HAP-1 (cell line): ENCODE data around the gene SEC24A.
"Not testable (repeated sequence)": the region's sequence is repeated elsewhere in the genome, so short reads cannot be mapped to it uniquely, and the experiment has no call there.

Experiments
- DNase-seq, 2 experiments: peaks; one replicate each; pipeline ENCODE4 v3.0.0-alpha.2; 2016 to 2020; ENCODE audit warnings: low spot score in 2 of 2
- H3K27me3 ChIP-seq: fragments of 250-450 bp; sonication (Bioruptor Pico); 2 replicates; pipeline ENCODE4 v1.5.1; 2020; ENCODE audit warnings: low read depth, mild to moderate bottlenecking, moderate library complexity
- H3K36me3 ChIP-seq: fragments of 250-450 bp; sonication (Bioruptor Pico); replicated peaks from 2 replicates; pipeline ENCODE4 v1.5.1; 2020; ENCODE audit warnings: mild to moderate bottlenecking
- H3K4me1 ChIP-seq: fragments of 250-450 bp; sonication (Bioruptor Pico); 2 replicates; pipeline ENCODE4 v1.5.1; 2020; ENCODE audit warnings: mild to moderate bottlenecking
- H3K4me3 ChIP-seq: fragments of 250-450 bp; sonication (Bioruptor Pico); 2 replicates; pipeline ENCODE4 v1.5.1; 2020; ENCODE audit warnings: mild to moderate bottlenecking, moderate library complexity
- H3K9me3 ChIP-seq: fragments of 250-450 bp; sonication (Bioruptor Pico); 2 replicates; pipeline ENCODE4 v1.5.1; 2020; ENCODE audit warnings: mild to moderate bottlenecking, moderate library complexity
- in situ Hi-C: fragments of 300-500 bp; cut with MboI; formaldehyde crosslinking; loops from 3 replicates; pipeline ENCODE4 v1.14.3; 2020; ENCODE audit warnings: low sequenced_read_pairs, inconsistent platforms, mixed read lengths

Gene SEC24A

DNA sequence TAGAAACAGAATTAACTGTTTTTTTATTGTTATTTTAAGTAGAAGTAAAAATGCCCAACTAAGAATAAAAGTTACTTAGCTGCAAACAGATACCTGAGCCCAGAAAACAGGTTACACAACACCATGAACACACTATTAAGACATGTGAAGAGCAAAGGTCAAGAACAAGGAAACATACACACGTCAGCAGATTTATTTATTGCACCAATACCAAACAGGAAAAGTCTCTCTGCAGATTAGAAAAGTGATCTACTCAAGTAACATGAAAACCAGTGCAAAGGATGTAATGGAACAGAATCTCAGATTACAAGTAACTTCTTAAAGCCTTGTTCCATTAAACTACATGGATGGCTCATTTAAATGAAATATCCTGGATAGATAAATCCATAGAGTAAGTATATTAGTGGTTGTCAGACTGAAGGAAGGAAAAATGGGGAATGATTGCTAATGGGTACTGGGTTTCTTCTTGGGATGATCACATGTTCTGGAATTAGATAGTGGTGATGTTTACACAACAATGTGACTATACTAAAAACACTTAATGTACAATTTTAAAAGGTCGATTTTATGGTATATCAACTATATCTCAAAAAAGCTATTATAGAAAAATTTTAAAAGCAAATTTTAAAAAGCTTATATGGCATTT is 22.1 kb upstream of the SEC24A start:
- Histone ChIP-seq H3K9me3 (no peaks in the 10 kb centered on the region), H3K36me3 (peaks cover 16% of the 10 kb centered on the region), H3K4me1 (peaks cover 3% of the 10 kb centered on the region; the same call in 1 of the 2 replicates), H3K4me3 (no peak overlapping the region), H3K27me3 (no peaks in the 10 kb centered on the region)
- in situ Hi-C loops = no loop called here
- no peak for DNase-seq

- Histone ChIP-seq H3K9me3 (no peaks in the 10 kb centered on the region), H3K4me3 (no peak overlapping the region), H3K27me3 (no peaks in the 10 kb centered on the region), H3K4me1 (no peaks in the 10 kb centered on the region; the same call in 1 of the 2 replicates), H3K36me3 (no peaks in the 10 kb centered on the region)
- no peak for DNase-seq
- in situ Hi-C loops = no loop called here
Measured at GRCh38 chr5:134634227-134634626, 14.4 kb upstream of the SEC24A start.

GRCh38 chr5:134635366-134635765 is 13.2 kb upstream of the SEC24A start:
- in situ Hi-C loops, H3K27me3 ChIP-seq, H3K4me3 ChIP-seq, H3K36me3 ChIP-seq, H3K4me1 ChIP-seq, DNase-seq, H3K9me3 ChIP-seq: not testable (repeated sequence)

DNA sequence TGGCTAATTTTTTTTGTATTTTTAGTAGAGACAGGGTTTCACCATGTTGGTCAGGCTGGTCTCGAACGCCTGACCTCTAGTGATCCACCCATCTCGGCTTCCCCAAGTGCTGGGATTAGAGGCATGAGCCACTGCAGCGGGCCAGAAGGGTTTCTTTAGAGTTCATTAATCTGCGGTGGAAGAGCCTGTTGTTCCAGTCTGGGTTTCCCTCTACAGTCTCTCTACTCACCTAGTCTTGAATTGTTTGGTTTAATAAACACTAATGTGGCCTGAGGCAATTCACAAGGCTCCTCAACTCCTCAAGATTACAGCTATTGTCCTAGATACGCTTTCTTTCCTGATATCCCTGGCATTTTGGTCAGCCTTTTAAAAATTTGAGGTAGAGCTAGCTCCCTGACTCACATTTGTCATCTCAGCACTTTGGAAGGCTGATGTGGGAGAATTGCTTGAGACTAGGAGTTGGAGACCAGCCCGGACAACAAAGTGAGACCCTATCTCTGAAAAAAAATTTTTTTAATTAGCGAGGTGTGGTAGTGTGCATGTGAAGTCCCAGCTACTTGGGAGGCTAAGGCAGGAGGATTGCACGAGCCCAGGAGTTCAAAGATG is 11.4 kb upstream of the SEC24A start:
- in situ Hi-C loops = no loop called here
- no peak overlapping the region for H3K4me3 ChIP-seq
- no peaks in the 10 kb centered on the region; the same call in 1 of the 2 replicates for H3K4me1 ChIP-seq
- no peaks in the 10 kb centered on the region for H3K36me3 ChIP-seq
- DNase-seq = peak; percentile 8 to 19
- no peaks in the 10 kb centered on the region for H3K9me3 ChIP-seq
- no peaks in the 10 kb centered on the region for H3K27me3 ChIP-seq

DNA sequence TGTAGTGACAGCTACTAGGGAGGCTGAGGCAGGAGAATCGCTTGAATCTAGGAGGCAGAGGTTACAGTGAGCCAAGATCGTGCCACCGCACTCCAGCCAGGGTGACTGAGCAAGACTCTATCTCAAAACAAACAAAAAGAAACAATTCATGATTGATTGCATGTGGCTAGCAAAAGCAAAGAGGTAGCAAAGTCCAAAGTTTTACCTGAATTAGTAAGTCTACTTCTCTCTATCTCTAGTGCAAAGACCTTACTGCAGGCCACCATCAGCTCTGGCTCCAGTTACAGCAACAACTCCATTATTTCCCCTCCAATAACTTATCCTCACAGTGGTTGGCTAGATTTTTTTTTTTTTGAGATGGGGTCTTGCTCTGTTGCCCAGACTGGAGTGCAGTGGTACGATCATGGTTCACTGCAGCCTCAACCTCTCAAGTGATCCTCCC is 9.8 kb upstream of the SEC24A start:
- no peaks in the 10 kb centered on the region; the same call in 1 of the 2 replicates for H3K4me1 ChIP-seq
- H3K4me3 ChIP-seq = no peak overlapping the region
- no peak for DNase-seq
- H3K36me3 ChIP-seq = no peaks in the 10 kb centered on the region
- no peaks in the 10 kb centered on the region for H3K27me3 ChIP-seq
- in situ Hi-C loops = no loop called here
- H3K9me3 ChIP-seq = no peaks in the 10 kb centered on the region

DNA sequence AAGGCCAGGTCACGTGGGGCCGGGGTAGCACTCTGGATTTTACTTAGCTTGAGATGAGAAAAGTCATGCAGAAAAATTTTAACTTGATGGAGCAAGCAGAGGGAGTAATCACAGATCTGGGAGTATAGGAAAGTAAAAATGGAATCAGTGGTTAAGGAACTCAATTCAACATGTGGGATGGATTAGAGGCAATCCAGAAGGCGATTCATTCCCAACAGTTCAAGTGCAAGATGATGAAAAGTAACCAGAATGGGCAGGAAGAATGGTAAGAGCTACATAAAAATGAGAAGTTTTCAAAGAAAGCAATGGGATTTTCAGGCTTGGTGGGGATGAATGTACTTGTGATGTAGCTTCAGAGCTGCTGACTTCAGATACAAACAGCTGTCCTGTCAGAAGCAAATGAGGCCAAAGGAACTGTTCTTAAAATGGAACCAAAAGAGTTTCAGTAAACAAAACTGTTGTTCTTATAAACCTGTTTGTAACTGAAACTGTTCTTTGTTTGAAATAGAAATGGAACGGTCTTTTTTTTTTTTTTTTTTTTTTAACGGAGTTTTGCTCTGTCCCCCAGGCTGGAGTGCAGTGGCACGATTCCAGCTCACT is 5.6 kb upstream of the SEC24A start:
- DNase-seq = no peak
- in situ Hi-C loops = no loop called here
- H3K9me3 ChIP-seq = no peaks in the 10 kb centered on the region
- no peaks in the 10 kb centered on the region for H3K27me3 ChIP-seq
- H3K36me3 ChIP-seq = no peaks in the 10 kb centered on the region
- H3K4me3 ChIP-seq = no peak overlapping the region
- H3K4me1 ChIP-seq = peaks cover 5% of the 10 kb centered on the region

- Histone ChIP-seq H3K36me3 (peaks cover 3% of the 10 kb centered on the region), H3K4me1 (peaks cover 8% of the 10 kb centered on the region), H3K4me3 (peak overlapping the region; percentile 95), H3K9me3 (no peaks in the 10 kb centered on the region), H3K27me3 (no peaks in the 10 kb centered on the region)
- peak in 1 of 2 experiments; percentile 19 for DNase-seq
- in situ Hi-C loops = no loop called here
Measured at GRCh38 chr5:134647750-134648424, 698 bp upstream of the SEC24A start.

DNA sequence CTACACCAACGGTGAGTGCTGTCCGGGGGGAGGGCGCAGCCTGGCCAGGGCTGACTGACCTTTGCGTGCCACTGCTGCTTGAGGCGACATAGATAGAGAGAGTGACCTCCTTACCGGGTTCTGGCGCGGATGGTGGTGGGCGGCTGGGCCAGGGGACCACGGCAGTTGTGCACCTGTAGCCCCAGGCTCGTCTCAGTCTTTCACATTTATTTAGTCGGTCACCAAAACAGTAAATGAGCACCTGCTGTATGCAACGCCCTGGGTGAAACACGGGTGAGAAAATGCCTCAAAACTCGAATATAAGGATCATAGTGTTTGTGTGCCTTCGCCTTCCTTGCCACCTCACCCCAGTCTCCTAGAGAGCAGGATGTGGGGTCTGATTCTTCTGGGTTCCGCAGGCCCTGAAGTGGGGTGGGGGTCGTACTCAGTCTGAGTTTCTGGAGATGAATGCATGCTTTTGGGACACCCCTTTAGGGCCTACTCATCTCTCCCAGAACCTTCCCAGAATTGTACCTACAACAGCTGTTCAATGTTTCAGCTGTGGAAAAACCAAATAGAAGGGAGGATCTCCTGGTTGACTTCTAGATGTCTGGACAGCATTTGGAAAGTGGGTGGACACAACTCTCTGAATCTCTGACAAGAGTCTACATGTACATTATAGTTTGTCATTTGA is 714 bp downstream of the SEC24A start:
- Histone ChIP-seq H3K4me3 (peak overlapping the region; percentile 95), H3K4me1 (peaks cover 8% of the 10 kb centered on the region), H3K9me3 (no peaks in the 10 kb centered on the region), H3K36me3 (peaks cover 3% of the 10 kb centered on the region), H3K27me3 (no peaks in the 10 kb centered on the region)
- DNase-seq = no peak
- in situ Hi-C loops = no loop called here

- H3K27me3 ChIP-seq, H3K4me1 ChIP-seq, in situ Hi-C loops, H3K36me3 ChIP-seq, DNase-seq, H3K9me3 ChIP-seq: not testable (repeated sequence)
- H3K4me3 ChIP-seq = peak overlapping the region; percentile 95; the same call in 1 of the 2 replicates
Measured at GRCh38 chr5:134650660-134651059, 2.1 kb downstream of the SEC24A start.

- Histone ChIP-seq H3K27me3 (no peaks in the 10 kb centered on the region), H3K4me3 (no peak overlapping the region), H3K36me3 (peaks cover 3% of the 10 kb centered on the region), H3K4me1 (peaks cover 8% of the 10 kb centered on the region), H3K9me3 (no peaks in the 10 kb centered on the region)
- DNase-seq = no peak
- in situ Hi-C loops = no loop called here
Measured at GRCh38 chr5:134651531-134651930, 2.9 kb downstream of the SEC24A start.

GRCh38 chr5:134656690-134657089 is 8.1 kb downstream of the SEC24A start:
- no peaks in the 10 kb centered on the region for H3K9me3 ChIP-seq
- no peaks in the 10 kb centered on the region for H3K27me3 ChIP-seq
- H3K36me3 ChIP-seq = peaks cover 6% of the 10 kb centered on the region
- no peak for DNase-seq
- H3K4me3 ChIP-seq = no peak overlapping the region
- in situ Hi-C loops = no loop called here
- no peaks in the 10 kb centered on the region for H3K4me1 ChIP-seq

- Histone ChIP-seq H3K27me3 (no peaks in the 10 kb centered on the region), H3K4me1 (no peaks in the 10 kb centered on the region), H3K36me3 (peaks cover 10% of the 10 kb centered on the region), H3K9me3 (no peaks in the 10 kb centered on the region), H3K4me3 (no peak overlapping the region)
- in situ Hi-C loops = no loop called here
- no peak for DNase-seq
Measured at GRCh38 chr5:134659456-134659855, 10.9 kb downstream of the SEC24A start.

DNA sequence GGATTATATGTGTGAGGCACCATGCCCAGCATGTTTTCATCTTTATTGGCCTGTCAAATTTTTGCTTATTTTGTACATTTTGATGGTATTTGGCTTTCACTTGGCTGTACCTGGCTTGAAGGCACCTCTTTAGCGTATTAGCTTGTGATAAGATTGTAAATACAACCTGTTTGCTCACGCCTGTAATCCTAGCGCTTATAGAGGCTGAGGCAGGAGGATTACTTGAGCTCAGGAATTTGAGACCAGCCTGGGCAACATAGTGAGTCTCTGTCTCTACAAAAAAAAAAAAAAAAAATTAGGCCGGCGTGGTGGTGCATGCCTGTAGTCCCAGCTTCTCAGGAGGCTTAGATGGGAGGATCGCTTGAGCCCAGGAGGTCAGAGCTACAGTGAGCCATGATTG is 11.3 kb downstream of the SEC24A start:
- Histone ChIP-seq H3K4me1 (no peaks in the 10 kb centered on the region), H3K36me3 (peaks cover 10% of the 10 kb centered on the region), H3K27me3 (no peaks in the 10 kb centered on the region), H3K9me3 (no peaks in the 10 kb centered on the region), H3K4me3 (no peak overlapping the region)
- DNase-seq = no peak
- in situ Hi-C loops = no loop called here
